NCI-H1105 (cell line): ENCODE data around the gene FBXO8.
A peak's percentile ranks its signal among the peaks of the same experiment; 100 is the strongest.
"Not testable (repeated sequence)": the region's sequence is repeated elsewhere in the genome, so short reads cannot be mapped to it uniquely, and the experiment has no call there.

Source experiments
- DNase-seq: peaks from one replicate; lab custom pipeline; 2025; lab: John Stamatoyannopoulos, UW

The FBXO8 gene, protein sequence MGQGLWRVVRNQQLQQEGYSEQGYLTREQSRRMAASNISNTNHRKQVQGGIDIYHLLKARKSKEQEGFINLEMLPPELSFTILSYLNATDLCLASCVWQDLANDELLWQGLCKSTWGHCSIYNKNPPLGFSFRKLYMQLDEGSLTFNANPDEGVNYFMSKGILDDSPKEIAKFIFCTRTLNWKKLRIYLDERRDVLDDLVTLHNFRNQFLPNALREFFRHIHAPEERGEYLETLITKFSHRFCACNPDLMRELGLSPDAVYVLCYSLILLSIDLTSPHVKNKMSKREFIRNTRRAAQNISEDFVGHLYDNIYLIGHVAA

DNA sequence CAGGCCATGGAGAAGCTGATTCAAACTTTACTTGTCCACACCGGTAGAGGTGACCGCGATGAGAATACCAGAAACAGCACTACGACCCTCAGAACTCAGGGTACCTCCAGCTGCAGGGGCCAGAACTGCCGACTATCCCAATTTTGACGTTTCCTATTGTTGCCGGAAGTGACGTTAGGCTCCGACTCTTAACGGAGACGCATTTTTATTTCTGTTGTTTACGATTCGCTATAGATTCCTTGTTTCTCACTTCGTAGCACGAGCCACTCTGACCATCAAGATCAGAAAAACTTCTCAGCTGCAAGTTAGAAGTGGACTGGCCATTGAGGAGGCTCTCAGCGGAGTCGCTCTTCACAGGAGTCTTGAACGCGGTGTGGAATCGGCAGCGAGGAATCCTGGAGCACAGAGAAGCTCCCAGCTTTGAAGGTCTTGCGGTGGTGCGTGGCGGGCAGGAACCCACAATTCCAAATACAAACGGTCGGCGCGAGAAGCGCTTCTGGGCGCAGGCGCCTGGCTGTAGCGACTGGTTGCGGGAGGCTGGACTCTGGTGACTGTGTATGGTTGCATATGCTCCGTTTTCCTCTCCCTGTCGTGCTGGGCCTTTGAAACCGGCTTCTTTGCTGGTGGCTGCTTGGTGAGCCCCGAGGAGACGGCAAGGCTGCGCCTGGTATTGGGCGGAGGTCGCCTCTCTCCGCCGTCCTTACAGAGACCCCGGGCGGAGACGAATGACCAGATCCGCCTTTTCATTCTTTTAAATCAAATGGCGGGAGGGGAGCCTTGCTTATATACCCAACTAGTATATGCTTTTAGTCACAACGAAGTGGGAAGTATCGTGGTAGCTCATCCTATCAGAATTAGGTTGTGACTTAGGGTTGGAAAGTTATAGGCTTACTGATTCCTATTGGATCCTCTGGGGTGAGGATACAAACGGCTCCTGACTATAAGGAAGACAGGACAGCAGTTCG lies at the start of gene FBXO8, which contains the start of gene CEP44:
Gene FBXO8, minus strand, starts transcription at position 161 of the 965 bp plus-strand sequence. CDS start 20,575 bp downstream, outside the sequence.
Gene CEP44, plus strand, starts transcription at position 405 of the 965 bp plus-strand sequence. CDS start 15,211 bp downstream, outside the sequence.
- DNase-seq, result peak; percentile 55

DNA sequence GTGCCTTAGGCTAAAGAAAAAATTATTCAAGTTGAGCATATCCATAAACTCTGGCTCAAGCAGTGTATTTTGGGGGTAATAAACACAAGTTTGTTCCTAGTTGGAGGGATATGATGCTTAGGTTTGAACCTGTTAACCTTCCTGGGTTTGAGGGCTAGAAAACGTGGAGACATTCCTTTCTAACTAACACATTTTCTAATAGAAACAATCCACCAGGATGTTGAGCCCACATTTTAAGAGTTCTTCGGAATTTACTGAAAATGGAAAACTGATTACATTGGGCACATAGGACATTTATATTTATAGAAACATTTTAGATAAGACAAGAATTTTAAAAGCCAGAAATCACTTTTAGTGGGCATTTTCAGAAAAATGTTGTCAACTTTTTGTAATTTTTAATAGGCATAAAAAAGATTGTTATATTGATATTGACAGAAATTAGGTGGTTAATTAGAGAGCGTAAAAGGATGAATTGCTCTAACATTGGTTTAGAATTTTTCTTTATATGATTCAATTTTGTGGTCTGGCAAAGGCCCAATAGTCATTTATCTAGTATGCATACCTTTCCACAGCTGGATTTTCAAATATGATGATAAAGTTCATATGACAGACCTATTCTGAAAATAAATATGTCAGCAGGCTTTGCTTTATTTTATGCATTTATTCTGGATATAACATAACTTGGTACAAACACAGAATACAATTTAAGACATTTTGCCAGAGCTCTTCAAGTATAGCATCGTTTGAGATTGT lies 49.5 kb upstream of the FBXO8 start:
- DNase-seq, result no peak

DNA sequence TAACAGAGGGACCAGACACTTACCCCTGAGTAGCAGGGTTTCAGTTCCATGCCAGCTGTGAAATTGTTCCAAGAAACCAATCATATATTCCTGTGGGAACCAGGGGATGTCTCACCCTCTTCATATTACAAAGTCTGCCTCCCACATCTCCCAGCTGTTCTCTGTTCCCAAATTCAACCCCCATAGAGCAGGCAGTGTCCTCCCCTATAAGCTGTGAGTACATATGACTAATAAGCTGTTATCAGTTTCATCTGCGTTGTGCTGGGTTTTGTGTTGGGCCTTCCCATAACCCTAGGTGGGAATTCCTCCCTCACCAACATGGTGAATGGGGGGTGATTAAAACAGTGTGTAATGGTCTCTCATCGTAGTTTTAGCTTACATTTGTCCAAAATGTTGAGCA lies 41.3 kb upstream of the FBXO8 start:
- no peak for DNase-seq

DNA sequence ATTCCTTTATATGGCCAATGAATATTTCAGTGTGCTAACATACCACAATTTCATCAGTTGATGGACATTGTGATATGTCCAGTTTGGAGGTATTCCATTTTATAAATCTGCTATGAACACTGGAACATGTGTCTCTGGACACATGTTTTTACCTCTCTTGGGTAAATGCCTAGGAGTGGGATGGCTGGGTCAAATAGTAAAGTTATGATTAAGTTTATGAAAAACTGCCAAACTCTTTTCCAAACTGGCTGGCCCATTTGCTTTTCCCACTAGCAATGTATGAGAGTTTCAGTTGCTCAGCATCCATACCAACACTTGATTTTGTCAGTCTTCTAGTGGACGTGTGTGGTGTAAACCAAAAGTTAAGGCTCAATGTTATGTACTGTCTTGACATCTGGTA lies 40.8 kb upstream of the FBXO8 start:
- DNase-seq, result no peak

DNA sequence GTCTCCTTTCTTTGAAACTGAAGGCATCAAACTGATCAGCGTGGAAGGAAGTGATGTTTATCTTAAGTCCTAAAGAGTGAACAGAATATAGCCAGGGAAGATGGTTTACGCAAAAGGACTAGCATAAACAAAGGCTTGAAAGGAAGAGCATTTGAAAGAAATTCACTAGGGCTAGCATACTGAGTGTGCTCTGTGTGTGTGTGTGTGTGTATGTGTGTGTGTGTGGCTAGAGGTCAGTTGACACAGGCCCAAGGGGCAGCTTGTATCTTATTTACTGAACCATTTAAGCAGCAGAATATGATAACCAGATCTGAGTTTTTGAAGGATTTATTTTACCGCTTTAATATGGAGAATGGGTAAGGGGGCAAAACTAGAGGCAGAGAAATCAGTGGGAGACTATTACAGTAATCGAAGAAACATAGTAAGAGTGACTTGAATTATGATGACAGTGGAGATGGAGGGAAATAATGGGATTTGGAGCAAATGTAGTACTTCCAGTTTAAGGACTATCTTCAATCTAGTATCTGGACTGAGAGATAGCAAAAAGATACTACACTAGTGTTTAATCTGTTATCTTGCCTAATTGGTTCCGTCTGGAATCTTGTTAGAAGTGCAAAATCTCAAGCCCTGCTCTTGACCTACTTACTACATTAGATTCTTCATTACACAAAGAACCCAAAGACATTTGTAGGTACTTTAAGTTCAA lies 37.2 kb upstream of the FBXO8 start:
- no peak for DNase-seq

DNA sequence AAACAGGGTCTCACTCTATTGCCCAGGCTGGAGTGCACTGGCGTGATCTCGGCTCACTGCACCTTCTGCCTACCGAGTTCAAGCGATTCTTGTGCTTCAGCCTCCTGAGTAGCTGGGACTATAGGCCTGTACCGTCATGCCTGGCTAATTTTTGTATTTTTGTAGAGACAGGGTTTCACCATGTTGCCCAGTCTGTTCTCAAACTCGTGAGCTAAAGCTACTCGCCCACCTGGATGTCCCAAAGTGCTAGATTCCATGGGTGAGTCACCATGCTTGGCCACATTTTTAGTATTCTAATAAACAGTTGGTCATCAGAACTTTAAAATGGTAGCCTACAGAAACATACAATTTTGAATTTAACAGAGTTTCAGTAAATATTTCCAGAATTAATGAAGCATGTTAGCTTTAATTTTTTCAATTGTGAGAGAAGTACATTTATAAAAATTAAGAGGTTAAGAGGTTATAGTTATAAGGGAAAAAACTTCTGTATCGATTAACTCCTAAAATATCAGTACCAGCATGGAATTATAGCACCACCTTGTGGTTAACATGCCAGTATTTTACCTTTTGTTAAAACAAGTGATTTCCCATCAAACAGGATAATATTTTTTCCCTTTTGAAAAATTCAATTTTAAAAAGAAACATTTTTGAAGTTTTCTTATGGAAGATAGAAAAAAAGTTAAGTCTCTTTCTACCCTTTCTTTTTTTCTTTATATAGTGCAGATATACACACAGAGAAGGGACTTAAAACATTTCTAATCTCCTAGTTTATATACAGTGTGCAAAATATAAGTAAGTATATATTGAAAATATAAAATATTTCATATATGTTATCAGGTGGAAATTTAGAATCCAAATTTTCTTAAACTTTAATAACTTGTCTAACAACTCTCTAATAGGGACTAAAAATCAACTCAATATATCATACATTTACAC lies 35.6 kb upstream of the FBXO8 start:
- DNase-seq, result no peak

DNA sequence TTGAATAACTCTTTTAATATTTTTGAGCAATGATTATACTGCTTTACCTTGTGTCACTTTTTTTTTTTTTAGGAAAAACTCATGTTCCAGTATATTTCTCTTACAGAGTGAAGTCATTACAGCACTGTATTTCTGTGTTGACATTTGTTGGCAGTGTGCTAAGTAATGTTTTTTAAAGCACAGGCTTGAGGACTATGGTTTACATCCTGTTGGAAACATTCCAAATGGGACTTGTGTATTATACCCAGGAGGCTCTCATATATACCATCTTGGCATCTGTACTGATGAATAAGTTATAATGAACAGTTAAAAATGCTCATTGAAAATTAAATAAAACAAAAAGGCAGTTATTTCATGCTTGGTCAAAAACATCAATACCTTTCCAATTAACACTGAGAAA lies 34.1 kb upstream of the FBXO8 start:
- DNase-seq, result peak; percentile 33

DNA sequence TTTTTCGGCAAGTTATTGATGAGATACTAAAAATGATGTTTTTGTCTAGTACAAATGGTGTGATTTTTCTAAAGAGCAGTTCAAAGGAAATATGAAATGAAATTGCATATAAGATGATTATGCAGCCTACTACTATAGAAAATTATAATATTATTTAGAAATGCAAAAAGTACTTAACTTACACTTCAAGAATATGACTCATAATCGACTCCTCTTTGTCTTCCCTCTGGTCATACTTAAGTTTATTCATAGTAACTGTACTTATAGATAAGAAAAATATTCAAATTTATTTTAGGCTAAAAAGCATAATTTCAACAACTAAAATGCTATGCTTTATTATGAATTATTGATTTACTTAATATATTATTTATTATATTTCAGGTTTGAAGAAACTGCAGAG lies 33.5 kb upstream of the FBXO8 start:
- DNase-seq, result no peak

DNA sequence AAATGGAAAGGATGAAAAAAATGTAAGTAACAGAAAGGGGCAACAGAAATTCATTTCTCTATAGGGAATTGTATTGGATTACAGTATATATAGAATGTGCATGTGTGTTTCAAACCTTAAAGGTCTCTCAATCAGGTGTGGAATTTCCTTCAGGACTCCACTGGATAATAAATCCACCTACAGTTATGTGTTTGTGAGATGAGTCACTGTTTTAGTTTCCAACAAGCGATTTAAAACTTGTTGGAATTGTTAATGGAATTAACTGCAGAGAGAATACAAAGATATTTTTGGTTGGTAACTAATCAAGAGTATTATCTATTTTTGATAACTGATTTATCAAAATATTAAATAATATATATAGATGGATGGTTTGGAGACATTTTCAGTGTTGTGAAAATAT lies 33.1 kb upstream of the FBXO8 start:
- no peak for DNase-seq

DNA sequence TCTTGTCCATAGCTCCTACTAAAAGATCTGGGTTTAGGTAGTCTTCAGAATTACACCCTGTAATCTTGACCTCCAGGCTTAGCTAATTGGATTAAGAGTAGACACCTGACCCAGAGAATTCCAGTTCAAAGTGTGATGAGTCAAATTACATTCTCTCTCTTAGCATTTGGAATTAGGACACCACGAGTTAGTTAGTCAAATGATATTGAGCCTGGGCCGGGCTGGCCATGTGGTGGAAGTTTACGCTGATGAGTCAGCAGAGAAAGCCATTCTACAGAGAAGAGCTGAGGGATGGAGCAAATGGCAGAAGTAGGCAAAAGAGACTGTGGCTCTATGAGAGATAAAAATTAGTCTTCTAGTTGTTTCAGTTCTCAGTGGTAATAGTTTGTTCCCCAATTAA lies 31.3 kb upstream of the FBXO8 start:
- DNase-seq, result no peak

DNA sequence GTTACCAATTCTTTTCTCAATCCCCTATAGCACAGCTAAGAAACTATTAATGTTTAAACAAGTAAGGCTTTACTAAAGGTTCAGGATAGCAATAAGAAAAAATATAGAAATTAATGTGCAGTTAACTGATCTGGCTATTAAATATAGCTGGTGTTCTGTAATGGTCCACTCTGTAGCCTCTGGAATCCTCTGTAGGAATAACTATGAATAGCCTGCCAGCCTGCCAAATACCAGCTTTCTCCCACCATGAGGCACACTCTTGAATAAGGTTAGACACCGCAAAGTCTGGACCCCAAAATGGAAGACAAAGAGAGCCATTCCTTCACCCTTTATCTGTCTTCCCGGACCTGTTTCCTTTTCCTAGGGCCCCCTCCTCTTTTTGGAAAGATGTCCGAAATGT lies 30.8 kb upstream of the FBXO8 start:
- no peak for DNase-seq

DNA sequence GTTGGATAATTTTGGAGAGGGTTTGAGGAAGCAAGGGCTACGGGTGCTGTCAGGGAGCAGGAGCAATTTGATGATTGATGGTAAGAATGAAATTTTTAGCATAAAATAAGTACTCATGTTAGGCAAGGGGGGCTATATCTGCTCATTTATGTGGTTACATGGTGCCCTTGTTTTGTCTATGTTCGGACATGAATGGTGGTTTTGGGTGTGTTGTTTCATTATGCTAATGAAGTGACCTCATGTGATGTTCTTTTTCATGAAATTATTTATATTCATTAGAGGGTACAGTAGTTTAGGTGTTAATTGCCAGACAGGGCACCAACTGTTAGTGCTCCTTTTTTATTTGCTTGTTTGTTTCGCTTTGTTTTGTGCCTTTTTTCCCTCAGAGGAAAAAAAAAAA lies 29.5 kb upstream of the FBXO8 start:
- no peak for DNase-seq

DNA sequence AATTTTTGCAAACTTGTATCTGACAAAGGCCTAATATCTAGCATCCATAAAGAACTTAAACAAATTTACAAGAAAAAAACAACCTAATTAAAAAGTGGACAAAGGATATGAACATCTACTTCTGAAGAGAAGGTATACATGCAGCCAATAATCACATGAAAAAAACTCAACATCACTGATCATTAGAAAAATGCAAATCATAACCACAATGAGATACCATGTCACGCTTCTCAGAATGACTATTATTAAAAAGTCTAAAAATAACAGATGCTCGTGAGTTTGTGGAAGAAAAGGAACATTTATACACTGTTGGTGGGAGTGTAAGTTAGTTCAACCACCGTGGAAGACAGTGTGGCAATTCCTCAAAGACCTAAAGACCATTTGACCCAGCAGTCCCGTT lies 24.2 kb upstream of the FBXO8 start:
- DNase-seq, result no peak

DNA sequence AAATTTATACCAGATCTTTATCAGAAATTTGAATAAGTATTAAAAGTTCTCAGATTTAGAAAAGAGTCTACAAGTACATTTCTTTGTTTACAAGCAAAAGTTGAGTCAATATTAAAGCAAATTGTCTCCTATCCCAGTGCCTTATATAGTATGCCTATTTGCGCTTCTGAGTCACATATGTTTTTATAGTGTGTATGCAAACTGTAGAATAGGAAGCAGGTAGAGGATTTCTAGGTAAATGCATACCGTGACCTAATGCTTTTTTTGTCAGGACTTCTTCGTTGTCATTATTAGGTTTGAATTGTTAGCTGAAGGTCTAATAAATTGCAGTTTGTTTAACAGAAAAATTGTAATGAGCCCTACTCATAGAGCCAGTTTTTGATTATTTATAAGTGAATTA lies 22.5 kb upstream of the FBXO8 start:
- no peak for DNase-seq

DNA sequence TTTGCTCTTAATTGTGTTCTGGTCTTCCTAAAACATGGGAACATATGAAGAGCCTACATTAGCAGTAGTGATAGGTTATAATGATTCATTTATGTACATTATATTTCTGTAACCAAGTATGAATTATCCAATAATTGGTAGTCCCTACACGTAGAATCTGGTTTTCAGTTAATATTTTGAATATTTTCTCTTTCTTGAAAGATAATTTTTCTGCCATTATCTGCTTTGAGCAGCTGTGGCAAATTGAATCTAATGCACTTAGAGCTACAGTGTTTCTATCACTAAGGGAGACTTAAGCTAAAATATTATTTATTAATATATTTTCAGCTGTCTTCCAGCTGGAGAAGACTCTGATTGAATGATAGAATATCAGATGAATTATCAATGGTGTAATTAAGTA lies 21.2 kb upstream of the FBXO8 start:
- no peak for DNase-seq

DNA sequence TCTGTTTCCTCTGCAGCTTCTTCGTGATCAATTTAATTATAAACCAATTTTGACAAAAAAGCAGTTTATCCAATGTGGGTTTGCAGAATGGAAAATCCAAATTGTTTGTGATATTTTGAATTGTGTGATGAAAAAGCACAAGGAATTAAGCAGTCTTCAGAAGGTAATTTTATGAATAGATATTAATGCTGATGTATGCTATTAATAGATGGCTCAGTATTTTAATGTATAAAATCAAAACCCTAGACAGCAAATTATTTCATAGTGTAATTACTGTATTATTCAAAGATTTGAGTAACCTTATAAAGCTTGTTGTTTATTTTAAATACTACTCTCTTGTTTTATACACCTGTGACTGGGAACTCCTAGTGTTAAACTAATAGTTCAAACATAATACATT lies 20.2 kb upstream of the FBXO8 start:
- DNase-seq, result no peak

DNA sequence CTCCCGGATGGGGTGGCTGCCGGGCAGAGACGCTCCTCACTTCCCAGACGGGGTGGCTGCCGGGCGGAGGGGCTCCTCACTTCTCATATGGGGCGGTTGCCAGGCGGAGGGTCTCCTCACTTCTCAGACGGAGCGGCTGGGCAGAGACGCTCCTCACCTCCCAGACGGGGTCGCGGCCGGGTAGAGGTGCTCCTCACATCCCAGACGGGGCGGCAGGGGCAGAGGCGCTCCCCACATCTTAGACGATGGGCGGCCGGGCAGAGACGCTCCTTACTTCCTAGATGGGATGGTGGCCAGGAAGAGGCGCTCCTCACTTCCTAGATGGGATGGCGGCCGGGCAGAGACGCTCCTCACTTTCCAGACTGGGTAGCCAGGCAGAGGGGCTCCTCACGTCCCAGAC lies 11.7 kb upstream of the FBXO8 start:
- not testable (repeated sequence) for DNase-seq

DNA sequence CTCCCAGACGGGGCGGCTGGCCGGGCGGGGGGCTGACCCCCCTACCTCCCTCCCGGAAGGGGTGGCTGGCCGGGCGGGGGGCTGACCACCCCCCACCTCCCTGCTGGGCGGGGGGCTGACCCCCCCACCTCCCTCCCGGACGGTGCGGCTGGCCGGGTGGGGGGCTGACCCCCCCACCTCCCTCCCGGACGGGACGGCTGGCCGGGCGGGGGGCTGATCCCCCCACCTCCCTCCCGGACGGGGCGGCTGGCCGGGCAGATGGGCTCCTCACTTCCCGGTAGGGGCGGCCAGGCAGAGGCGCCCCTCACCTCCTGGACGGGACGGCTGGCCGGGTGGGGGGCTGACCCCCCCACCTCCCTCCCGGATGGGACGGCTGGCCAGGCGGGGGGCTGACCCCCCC lies 11.2 kb upstream of the FBXO8 start:
- DNase-seq, result not testable (repeated sequence)

DNA sequence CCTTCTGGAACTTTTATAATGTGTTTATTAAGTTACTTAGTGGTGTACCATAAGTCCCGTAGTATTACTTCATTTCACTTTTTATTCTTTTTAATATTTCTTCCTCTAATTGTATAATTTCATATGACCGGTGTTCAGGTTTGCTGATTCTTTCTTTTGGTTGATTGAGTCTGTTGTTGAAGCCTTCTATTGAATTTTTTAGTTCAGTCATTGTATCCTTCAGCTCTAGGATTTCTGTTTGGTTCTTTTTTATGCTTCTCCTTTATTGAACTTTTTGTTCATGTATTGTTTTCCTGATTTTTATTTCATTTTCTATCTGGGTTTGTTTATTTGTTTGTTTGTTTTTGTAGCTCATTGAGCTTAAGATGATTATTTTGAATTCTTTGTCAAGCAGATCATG lies 9.0 kb upstream of the FBXO8 start:
- no peak for DNase-seq

DNA sequence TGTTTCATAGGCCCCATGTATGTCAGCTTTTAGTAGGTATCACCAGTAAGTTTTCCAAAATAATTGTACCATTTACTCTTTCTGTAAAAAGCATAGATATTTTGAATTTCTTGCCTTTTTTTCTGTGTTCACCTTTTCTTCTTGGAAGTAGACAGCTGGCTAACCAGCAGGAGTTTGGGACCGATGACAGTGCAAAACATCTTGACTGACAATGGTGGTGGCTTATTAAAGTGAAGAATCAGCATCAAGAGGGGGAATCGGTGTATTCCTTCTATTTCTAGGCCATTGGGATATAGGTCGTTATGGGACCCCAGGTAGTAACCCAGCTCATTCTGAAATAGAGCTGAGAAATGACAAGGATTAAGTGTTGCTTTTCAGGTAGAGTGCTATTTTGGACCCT lies 3.4 kb upstream of the FBXO8 start:
- DNase-seq, result no peak

DNA sequence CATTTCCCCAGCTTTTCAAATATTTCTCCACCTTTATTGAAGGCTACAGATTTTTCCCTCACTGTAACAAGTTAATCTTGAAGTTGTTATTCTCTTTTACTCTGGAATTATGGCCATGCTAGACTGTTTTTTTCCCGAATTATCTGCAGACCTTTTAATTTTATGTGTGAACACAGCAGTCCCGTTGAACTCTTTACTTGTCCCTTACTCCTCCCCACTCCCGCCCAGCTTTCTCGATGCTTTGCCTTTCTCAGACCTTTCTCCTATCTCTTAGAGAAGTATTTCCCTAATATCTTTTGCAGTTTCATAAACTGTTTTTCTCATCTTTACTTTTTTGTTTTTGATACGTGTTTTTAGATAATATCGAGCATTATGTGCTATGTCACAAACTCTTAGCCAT lies 1.0 kb upstream of the FBXO8 start:
- DNase-seq, result no peak
